ENCODE data around the gene MAB21L4. TPM values are rescaled to one million over a fixed set of nuclear protein-coding genes. Genes with fewer than 3 reads are reported as not detected.

MAB21L4 gene
- total and polyA plus RNA-seq, 10 donors, result 0.04 to 0.70 (median 0.23) TPM; not detected in 6

DNA sequence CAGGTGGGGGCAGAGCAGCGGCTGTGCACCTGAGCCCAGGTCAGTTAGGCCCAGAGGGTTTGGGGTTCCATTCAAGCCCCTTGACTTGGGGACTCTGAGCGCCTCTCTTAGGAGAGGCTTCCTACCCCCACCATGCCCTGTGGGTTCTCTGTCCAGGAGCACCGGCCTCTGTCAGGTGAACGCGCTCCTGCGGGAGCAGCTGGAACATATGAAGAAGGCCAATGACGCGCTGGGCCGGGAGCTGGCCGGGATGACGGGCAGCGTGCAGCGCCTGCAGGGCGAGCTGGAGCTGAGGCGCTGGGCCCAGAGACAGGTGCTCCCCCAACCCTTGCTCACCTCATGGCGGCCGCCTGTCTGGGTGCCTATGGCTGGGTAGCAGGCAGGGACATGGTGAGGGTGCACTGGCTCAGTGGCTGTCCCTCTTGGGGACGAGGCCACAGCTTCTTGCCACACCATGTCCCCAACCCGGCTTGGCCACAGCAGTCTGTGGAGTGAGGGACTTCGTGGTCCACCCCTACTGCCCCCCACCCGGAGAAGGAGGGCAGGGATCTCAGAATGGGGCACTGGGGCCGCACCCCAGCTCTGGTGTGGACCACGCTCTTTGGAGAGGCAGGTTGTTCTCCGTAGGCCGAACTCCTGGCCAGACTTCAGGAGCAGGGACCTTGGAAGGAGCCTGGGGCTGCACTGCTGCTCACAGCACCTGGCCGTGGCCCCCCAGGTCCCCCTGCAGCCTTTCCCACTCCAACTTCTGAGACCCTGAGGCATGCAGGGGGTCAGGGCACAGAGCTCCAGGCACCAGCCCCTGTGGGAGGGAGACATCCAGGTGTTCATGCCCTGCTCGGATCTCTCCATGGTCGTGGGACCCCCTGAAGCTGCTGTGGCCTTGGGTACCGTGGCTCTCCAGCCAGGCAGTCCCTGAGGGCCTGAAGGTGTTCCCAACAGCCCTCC lies 29.9 kb upstream of the MAB21L4 start:
- DNase-seq, result peak; percentile 75
- Histone ChIP-seq H3K9me3 (peaks cover 0 to 6% (median 0%) of the 10 kb centered on the region in 8 donors), H3K4me3 (no peak overlapping the region), H3K27ac (peak overlapping the region in 1 of 8 donors; percentile 38), H3K4me1 (no peaks in the 10 kb centered on the region), H3K36me3 (no peaks in the 10 kb centered on the region), H3K27me3 (replicated peaks in 1 of 7) (peaks cover 0 to 9% (median 0%) of the 10 kb centered on the region in 7 donors)
- intact Hi-C loops (cut with DNase I; ENCODE audit: low total_unique reads), result no loop called here
- WGBS, 5 donors, result 88 to 92% (median 91%) methylated on average over 10 to 29 of the region's 29 CpGs
- TF ChIP-seq POLR2AphosphoS5 (IDR thresholded peaks at IDR 0.05), result no peak
- TF ChIP-seq, protein P1, sequence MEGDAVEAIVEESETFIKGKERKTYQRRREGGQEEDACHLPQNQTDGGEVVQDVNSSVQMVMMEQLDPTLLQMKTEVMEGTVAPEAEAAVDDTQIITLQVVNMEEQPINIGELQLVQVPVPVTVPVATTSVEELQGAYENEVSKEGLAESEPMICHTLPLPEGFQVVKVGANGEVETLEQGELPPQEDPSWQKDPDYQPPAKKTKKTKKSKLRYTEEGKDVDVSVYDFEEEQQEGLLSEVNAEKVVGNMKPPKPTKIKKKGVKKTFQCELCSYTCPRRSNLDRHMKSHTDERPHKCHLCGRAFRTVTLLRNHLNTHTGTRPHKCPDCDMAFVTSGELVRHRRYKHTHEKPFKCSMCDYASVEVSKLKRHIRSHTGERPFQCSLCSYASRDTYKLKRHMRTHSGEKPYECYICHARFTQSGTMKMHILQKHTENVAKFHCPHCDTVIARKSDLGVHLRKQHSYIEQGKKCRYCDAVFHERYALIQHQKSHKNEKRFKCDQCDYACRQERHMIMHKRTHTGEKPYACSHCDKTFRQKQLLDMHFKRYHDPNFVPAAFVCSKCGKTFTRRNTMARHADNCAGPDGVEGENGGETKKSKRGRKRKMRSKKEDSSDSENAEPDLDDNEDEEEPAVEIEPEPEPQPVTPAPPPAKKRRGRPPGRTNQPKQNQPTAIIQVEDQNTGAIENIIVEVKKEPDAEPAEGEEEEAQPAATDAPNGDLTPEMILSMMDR (IDR thresholded peaks at IDR 0.05 in 8 of 11, conservative IDR thresholded peaks at IDR 0.05 in 3 of 11), result no peak
- TF ChIP-seq POLR2A (IDR thresholded peaks at IDR 0.05), result no peak

DNA sequence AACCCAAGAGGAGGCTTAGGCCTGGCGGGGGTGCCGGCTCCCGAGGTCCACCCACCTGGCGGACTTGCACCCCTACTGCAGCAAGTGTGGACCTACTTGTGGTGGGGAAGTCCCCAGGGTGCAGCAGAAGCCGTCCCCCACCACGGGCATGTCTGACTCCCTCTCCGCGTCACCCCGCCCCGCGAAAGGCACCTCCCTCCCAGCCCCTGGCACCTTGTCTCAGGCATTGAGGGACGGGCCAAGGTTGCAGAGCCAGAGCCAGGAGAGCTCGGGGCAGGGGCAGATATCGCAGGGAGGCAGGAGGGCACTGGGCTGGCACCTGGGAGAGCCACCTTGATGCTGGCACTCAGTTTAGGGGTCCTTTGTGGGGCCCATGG lies 29.2 kb upstream of the MAB21L4 start:
- DNase-seq, result peak; percentile 68
- 81 to 86% (median 84%) methylated on average over 7 to 14 of the region's 14 CpGs for WGBS, 5 donors

DNA sequence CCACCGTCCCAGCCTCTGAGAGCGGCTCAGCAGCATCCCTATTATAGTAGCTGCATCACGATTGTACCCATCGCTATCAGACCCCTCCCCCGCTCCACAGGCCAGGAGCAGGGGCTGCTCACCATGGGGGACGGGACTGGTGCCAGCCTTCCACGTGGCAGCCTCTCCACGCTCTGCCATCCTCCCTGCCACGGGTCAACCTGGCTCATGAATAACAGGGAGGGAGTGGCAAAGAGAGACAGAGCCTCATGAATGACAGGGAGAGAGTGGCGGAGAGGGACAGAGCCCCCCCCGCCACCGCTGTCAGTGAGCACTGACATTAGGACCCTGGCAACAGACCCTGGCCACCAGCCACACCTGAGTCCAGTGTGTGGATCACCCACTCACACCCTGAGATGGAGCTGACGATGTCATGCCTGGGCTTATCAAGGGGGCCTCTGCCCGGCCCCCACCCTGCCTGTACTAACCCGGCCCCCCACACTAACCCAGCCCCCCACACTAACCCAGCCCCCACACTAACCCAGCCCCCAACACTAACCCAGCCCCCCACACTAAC lies 27.1 kb upstream of the MAB21L4 start:
- 64 to 80% (median 75%) methylated on average over 13 to 15 of the region's 15 CpGs for WGBS, 5 donors
- intact Hi-C loops (cut with DNase I; ENCODE audit: low total_unique reads), result no loop called here
- DNase-seq, result peak; percentile 54

More for the DNA sequence above, 29.2 kb upstream of the MAB21L4 start:
- H3K4me3 ChIP-seq, result no peak overlapping the region
- intact Hi-C loops (cut with DNase I; ENCODE audit: low total_unique reads), result no loop called here
- no peak overlapping the region for H3K27ac ChIP-seq
- H3K36me3 ChIP-seq, result no peaks in the 10 kb centered on the region
- peaks cover 0 to 6% (median 0%) of the 10 kb centered on the region in 8 donors for H3K9me3 ChIP-seq
- TF ChIP-seq POLR2AphosphoS5 (IDR thresholded peaks at IDR 0.05) (no peak), POLR2A (IDR thresholded peaks at IDR 0.05) (no peak)
- TF ChIP-seq, protein P1 (IDR thresholded peaks at IDR 0.05 in 8 of 11, conservative IDR thresholded peaks at IDR 0.05 in 3 of 11), result no peak
- H3K27me3 ChIP-seq (replicated peaks in 1 of 7), result peaks cover 0 to 5% (median 0%) of the 10 kb centered on the region in 7 donors
- H3K4me1 ChIP-seq, result no peaks in the 10 kb centered on the region

More for the DNA sequence above, 27.1 kb upstream of the MAB21L4 start:
- Histone ChIP-seq H3K27me3 (replicated peaks in 1 of 7) (no peaks in the 10 kb centered on the region), H3K27ac (no peak overlapping the region), H3K9me3 (peaks cover 0 to 6% (median 0%) of the 10 kb centered on the region in 8 donors), H3K4me1 (peaks cover 0 to 3% (median 0%) of the 10 kb centered on the region in 6 donors), H3K36me3 (no peaks in the 10 kb centered on the region), H3K4me3 (no peak overlapping the region)
- TF ChIP-seq POLR2A (IDR thresholded peaks at IDR 0.05) (no peak), POLR2AphosphoS5 (IDR thresholded peaks at IDR 0.05) (no peak)
- TF ChIP-seq, protein P1 (IDR thresholded peaks at IDR 0.05 in 8 of 11, conservative IDR thresholded peaks at IDR 0.05 in 3 of 11), result no peak
